Mucosa of rectum (tissue), 2 donors: Measurements from ENCODE around the gene CENPP.
A peak's percentile ranks its signal among the peaks of the same experiment; 100 is the strongest.

Experiments
- H3K27ac ChIP-seq, 2 donors: one replicate each; pipeline ENCODE4 v1.7.0; 2013; ENCODE audit warnings: inconsistent platforms in 2 of 2, low read depth in 2 of 2, low read length in 2 of 2
- H3K27me3 ChIP-seq, 2 donors: one replicate each; pipeline ENCODE4 v1.7.0; 2013; ENCODE audit warnings: low read length in 2 of 2; ENCODE audit not compliant: control insufficient read depth in 2 of 2, insufficient read depth in 2 of 2
- H3K36me3 ChIP-seq, 2 donors: one replicate each; pipeline ENCODE4 v1.7.0; 2013; ENCODE audit warnings: low read length in 2 of 2; ENCODE audit not compliant: control insufficient read depth in 2 of 2, insufficient read depth in 2 of 2
- H3K4me1 ChIP-seq, 2 donors: one replicate each; pipeline ENCODE4 v1.7.0; 2013; ENCODE audit warnings: low read length in 2 of 2, mild to moderate bottlenecking in 1 of 2; ENCODE audit not compliant: control insufficient read depth in 2 of 2, insufficient read depth in 2 of 2
- H3K4me3 ChIP-seq, 2 donors: one replicate each; pipeline ENCODE4 v1.7.0; 2013; ENCODE audit warnings: low read length in 2 of 2
- H3K9ac ChIP-seq, 2 donors: one replicate each; pipeline ENCODE4 v1.7.0; 2013; ENCODE audit warnings: low read length in 2 of 2, low read depth in 1 of 2, mild to moderate bottlenecking in 1 of 2
- H3K9me3 ChIP-seq, 2 donors: one replicate each; pipeline ENCODE4 v1.7.0; 2013; ENCODE audit warnings: low read length in 2 of 2; ENCODE audit not compliant: control insufficient read depth in 2 of 2
- donor health status: healthy.
- donor health status: Normal muscosa, but diverticular disease.

CENPP gene

GRCh38 chr9:92395617-92396016 lies 69.9 kb downstream of the CENPP start:
- Histone ChIP-seq H3K36me3 (no peaks in the 10 kb centered on the region), H3K4me1 (no peaks in the 10 kb centered on the region), H3K9ac (no peak overlapping the region), H3K4me3 (no peak overlapping the region), H3K27me3 (no peaks in the 10 kb centered on the region), H3K9me3 (no peaks in the 10 kb centered on the region), H3K27ac (no peak overlapping the region)

GRCh38 chr9:92397853-92398252 lies 72.1 kb downstream of the CENPP start:
- Histone ChIP-seq H3K4me3 (no peak overlapping the region), H3K27ac (no peak overlapping the region), H3K4me1 (no peaks in the 10 kb centered on the region), H3K9ac (no peak overlapping the region), H3K36me3 (no peaks in the 10 kb centered on the region), H3K9me3 (no peaks in the 10 kb centered on the region), H3K27me3 (no peaks in the 10 kb centered on the region)

GRCh38 chr9:92402360-92402759 lies 76.6 kb downstream of the CENPP start:
- Histone ChIP-seq H3K9ac (no peak overlapping the region), H3K27ac (no peak overlapping the region), H3K27me3 (no peaks in the 10 kb centered on the region)

GRCh38 chr9:92402826-92403745 lies 77.3 kb downstream of the CENPP start:
- H3K4me3 ChIP-seq = no peak overlapping the region
- no peaks in the 10 kb centered on the region for H3K27me3 ChIP-seq
- no peaks in the 10 kb centered on the region for H3K36me3 ChIP-seq
- no peak overlapping the region for H3K27ac ChIP-seq
- H3K9ac ChIP-seq = no peak overlapping the region
- peaks cover 7 to 12% of the 10 kb centered on the region in 2 donors for H3K4me1 ChIP-seq
- H3K9me3 ChIP-seq = no peaks in the 10 kb centered on the region

More at GRCh38 chr9:92402360-92402759, 76.6 kb downstream of the CENPP start:
- H3K9me3 ChIP-seq = no peaks in the 10 kb centered on the region
- no peaks in the 10 kb centered on the region for H3K36me3 ChIP-seq
- no peak overlapping the region for H3K4me3 ChIP-seq
- H3K4me1 ChIP-seq = peaks cover 7 to 12% of the 10 kb centered on the region in 2 donors

- Histone ChIP-seq H3K36me3 (no peaks in the 10 kb centered on the region), H3K27me3 (no peaks in the 10 kb centered on the region), H3K27ac (no peak within 1 kb of the TSS), H3K4me3 (no peak within 1 kb of the TSS), H3K4me1 (peaks cover 7 to 12% of the 10 kb centered on the region in 2 donors), H3K9me3 (no peaks in the 10 kb centered on the region), H3K9ac (no peak within 1 kb of the TSS)
These were observed 78.5 kb downstream of the CENPP start, which contains the start of gene OGN for GRCh38 chr9:92404042-92404836. Gene OGN, minus strand, starts transcription at chr9:92404578. Its CDS starts 1,171 bp downstream, at chr9:92403407.

- no peaks in the 10 kb centered on the region for H3K36me3 ChIP-seq
- H3K27me3 ChIP-seq = no peaks in the 10 kb centered on the region
- H3K4me1 ChIP-seq = peaks cover 7 to 12% of the 10 kb centered on the region in 2 donors
- H3K9me3 ChIP-seq = no peaks in the 10 kb centered on the region
- peak overlapping the region in 1 of 2 donors; percentile 54 for H3K4me3 ChIP-seq
- no peak overlapping the region for H3K9ac ChIP-seq
- H3K27ac ChIP-seq = peak overlapping the region in 1 of 2 donors; percentile 19
These were observed 80.1 kb downstream of the CENPP start for GRCh38 chr9:92405818-92406217.

- H3K4me3 ChIP-seq = peak overlapping the region; percentile 37 to 54
These were observed 80.7 kb downstream of the CENPP start for GRCh38 chr9:92406477-92406876.

GRCh38 chr9:92407818-92408217 lies 82.1 kb downstream of the CENPP start:
- no peak overlapping the region for H3K9ac ChIP-seq
- H3K27me3 ChIP-seq = no peaks in the 10 kb centered on the region
- H3K27ac ChIP-seq = no peak overlapping the region
- H3K36me3 ChIP-seq = no peaks in the 10 kb centered on the region
- peaks cover 7 to 12% of the 10 kb centered on the region in 2 donors for H3K4me1 ChIP-seq
- no peaks in the 10 kb centered on the region for H3K9me3 ChIP-seq
- H3K4me3 ChIP-seq = no peak overlapping the region

More at GRCh38 chr9:92406477-92406876, 80.7 kb downstream of the CENPP start:
- no peaks in the 10 kb centered on the region for H3K9me3 ChIP-seq
- H3K9ac ChIP-seq = no peak overlapping the region
- peak overlapping the region; percentile 19 to 50 for H3K27ac ChIP-seq
- H3K27me3 ChIP-seq = no peaks in the 10 kb centered on the region
- no peaks in the 10 kb centered on the region for H3K36me3 ChIP-seq
- H3K4me1 ChIP-seq = peaks cover 7 to 12% of the 10 kb centered on the region in 2 donors

- Histone ChIP-seq H3K4me3 (no peak overlapping the region), H3K27me3 (no peaks in the 10 kb centered on the region), H3K9ac (no peak overlapping the region), H3K27ac (no peak overlapping the region), H3K4me1 (peaks cover 7 to 12% of the 10 kb centered on the region in 2 donors), H3K36me3 (no peaks in the 10 kb centered on the region), H3K9me3 (no peaks in the 10 kb centered on the region)
These were observed 83.2 kb downstream of the CENPP start for GRCh38 chr9:92408747-92409478.
